Measurements from ENCODE around the gene ANKS4B.
A peak's percentile ranks its signal among the peaks of the same experiment; 100 is the strongest.
"Not testable (repeated sequence)": the region's sequence is repeated elsewhere in the genome, so short reads cannot be mapped to it uniquely, and the experiment has no call there.

Gene ANKS4B

DNA sequence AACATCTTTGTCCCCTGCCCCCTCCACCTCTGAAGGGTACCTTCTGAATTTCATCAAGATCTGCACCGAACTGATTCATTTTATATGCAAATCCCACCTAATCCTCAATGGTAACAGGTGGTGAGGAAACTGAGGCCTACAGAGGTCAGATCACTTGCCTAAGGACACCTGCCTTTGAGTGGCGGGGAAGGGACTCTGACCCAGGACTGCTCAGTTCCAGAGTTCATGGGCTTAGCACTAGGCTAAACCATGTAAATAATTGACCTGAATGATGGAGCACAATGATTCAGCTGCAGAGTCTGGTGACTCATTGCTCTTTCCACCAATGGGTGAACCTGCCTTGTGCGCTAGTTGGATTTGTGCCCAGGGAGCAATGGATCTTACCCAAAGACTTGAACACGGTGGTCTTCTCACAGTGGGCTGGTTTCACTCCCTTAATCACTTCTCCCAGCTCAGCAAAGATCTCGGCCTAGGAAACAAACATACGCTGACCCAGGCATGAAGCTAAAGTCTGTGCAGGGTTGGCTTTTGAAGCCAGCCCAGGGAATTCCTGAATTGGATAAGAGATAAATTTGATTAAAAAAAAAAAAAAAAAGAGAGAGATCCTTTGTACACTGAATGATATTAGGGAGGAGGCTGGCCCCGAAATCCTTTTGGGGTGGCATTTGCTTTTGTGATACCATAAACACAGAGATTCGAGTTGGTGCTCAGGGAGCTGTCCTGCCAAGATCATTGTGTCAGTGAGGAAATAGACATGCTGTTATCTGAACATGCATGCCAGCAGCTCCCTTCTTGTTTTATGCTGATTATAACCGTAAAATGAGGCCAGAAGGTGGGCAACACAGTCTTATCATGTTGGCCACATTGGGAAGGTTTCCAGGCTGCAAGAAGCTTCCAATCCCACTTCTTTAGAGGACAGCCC, 27.6 kb downstream of the ANKS4B start:
- no peak for DNase-seq (ENCODE audit: extremely low read depth in 1 of 2, low read depth in 1 of 2)

DNA sequence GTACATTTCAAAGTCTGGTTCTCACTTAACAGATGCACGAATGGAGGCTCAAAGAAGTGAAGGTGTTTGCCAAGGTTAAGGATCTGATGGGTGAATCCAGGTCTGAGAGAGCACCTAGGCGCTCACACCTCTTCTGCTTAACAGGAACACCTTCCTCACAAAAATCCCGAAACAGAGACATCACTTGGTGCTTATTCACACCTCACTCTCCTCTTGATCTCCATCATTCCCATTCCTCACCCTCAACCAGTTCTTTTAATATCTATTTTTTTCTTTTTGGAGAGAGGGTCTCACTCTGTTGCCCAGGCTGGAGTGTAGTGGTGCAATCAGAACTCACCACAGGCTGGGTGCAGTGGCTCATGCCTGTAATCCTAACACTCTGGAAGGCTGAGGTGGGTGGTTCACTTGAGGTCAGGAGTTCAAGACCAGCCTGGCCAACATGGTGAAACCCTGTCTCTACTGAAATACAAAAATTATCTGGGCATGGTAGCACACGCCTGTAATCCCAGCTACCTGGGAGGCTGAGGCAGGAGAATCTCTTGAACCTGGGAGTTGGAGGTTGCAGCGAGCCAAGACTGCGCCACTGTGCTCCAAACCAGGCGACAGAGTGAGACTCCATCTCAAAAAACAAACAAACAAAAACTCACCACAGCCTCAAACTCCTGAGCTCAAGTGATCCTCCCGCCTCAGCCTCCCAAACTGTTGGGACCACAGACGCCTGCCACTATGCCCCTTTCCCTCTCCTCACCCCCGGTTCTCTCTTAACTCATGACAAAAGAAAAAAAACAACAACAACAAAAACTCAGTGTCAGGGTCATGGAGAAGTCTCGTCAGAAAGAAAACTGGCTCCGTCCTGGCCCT, 29.5 kb downstream of the ANKS4B start:
- no peak for DNase-seq (ENCODE audit: extremely low read depth in 1 of 2, low read depth in 1 of 2)

DNA sequence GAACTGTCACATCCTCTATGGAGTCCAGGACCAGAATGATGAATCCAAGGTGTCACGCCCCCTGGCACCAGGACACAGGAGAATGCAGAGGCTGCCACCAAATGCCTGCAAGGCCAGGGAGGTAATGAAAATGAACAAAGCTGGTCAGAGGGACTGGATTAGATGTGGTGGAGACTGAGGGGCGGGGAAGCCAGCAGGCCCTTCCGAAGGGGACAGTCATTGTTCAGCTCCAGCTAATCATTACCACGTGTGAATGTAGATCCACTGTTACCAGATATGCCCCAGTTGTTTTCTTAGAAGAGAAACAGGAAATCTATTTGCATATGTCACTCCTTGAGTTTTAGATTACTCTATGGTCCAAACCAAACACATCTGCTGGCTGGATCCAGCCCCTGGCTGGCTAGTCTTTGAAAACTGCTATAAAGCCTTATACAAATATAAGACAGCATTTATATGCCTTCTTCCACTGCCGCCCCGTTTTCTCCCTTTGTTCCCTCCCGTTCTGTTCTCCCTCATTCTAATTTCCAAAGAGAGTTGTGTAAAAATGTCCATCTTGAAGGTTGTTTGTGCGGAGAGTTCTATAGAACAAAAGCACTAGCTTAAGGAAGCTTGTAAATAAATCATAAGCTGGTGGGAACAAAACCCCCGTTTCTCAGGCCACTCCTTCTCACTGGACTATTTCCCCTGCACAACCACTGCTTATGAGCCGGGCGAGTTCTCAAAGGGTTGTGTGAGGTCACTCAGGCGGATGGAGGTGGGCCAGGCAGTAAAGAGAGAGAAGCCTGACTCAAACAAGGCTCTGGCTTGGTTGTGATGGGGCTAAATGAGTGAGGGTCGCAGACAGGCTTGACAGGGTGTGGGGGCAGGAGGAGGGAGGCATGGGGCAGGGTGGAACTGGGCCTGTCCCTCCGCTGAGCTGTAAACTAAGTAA, 30.4 kb downstream of the ANKS4B start:
- no peak for DNase-seq (ENCODE audit: extremely low read depth in 1 of 2, low read depth in 1 of 2)

DNA sequence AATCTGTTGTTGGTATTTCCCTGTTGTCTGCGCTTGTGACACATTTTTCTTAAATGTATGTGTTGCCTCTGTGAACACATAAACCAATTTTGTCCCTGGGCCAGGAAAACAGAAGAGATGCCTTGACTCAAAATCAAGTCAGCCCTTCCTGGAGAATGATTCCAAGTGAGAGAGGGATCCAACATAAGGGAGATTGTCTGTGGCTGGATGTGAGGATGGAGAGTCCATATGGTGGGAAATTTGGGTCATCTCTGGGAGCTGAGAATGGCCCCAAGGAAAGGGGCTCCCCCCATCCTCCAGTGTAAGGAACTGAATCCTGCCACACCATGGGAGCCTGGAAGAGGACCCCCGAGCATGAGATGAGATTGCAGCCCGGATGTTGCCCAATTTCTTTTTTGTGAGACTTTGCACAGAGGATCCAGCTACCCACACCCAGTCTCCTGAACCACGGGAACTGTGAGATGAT, 31.1 kb downstream of the ANKS4B start:
- DNase-seq (ENCODE audit: extremely low read depth in 1 of 2, low read depth in 1 of 2) = no peak

DNA sequence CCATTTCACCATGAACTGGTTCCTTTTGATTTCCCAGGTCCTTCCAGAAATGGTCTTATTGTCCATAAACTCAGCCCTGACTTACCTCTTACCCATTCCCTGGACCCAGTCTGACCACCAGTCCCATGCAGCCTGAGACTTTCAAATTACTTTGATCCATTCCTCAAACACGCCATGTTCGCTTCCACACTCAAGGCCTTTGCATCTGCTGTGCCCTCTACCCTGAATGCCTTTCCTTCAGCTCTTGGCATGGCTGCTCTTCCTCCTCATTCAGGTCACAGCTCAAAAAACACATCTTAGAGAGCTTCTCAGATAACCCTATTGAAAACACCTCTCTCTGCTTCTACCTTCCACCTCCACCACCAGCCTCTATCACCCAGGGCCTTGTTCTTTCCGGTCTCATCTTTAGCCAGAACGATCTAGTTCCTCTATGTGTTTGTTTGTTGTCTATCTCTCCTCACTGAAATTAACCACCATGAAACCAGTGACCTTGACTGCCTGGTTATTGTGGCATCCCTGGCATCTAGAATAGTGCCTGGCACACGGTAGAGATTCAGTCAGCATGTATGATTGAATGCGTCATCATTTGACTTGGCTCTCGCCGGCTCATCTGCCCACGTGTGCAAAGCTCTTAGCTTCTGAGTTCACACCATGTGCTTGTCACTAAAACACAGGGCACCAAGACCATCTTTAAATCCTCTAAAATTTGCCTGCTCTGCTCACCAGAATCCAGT, 31.8 kb downstream of the ANKS4B start:
- no peak for DNase-seq (ENCODE audit: extremely low read depth in 1 of 2, low read depth in 1 of 2)

DNA sequence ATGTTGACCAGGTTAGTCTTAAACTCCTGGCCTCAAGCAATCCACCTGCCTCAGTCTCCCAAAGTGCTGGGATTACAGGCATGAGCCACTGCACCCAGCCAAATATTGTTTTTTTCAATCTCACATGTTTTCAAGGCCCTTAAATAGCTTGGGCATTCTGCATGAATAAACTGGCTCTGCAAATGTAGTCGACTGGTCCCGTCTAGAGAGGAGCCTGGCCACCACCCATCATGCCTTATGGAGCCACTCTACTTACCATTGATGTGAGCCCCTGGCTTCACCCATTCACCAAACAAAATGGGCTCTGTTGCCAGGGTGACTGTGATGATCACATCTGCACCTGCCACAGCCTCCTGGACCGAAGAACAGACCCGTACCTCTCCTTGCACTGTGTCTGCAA, 33.8 kb downstream of the ANKS4B start:
- DNase-seq (ENCODE audit: extremely low read depth in 1 of 2, low read depth in 1 of 2) = no peak

DNA sequence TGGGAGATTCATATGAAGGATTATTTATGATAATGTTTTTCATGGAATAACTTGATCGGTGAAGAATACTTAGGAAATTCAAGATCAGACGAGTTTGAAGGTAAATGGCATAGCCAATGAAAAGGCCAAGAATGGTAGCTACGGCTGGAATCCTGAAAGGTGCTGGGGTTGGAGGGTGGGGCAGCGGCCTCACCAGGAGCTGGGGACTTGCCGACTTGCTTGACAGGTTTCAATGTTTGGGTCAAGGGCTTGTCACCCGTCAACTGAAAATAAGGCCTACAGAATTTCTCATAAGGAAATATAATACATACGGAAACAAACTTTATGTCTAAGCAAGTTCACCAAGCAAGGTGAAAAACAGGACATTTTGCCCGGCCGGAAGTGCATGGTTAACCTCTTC, 34.7 kb downstream of the ANKS4B start:
- DNase-seq (ENCODE audit: extremely low read depth in 1 of 2, low read depth in 1 of 2) = no peak

DNA sequence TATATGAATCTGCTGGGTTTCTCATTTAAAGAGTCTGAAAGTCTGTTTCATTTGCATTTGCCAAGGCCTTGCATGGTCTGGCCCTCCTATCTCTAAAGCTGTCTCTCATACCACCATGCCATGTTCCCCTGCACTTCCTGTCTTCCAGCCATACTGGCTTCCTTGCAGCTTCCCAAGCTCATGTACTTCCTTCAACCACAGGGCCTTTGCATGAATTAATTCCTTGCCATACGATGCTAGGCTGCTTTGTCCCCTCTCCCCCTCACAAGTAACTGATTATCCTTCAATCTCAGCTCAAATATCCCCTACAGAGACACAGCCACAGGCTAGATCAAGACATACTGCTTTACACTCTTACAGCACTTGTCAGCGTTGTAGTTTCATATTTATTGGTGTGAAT, 38.8 kb downstream of the ANKS4B start:
- DNase-seq (ENCODE audit: extremely low read depth in 1 of 2, low read depth in 1 of 2) = no peak

DNA sequence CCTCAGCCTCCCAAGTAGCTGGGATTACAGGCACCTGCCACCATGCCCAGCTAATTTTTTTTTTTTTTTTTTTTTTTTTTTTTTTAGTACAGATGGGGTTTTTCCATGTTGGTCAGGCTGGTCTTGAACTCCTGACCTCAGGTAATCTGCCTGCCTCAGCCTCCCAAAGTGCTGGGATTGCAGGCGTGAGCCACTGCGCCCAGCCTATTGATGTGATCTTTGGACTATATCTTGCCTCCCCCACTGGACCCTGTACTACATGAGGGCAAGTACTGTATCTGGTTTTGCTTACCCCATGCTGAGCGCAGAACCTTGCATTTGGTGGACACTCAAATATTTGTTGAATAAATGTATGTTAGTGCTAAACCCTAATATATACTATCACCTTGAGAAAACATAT, 39.3 kb downstream of the ANKS4B start:
- not testable (repeated sequence) for DNase-seq (ENCODE audit: extremely low read depth in 1 of 2, low read depth in 1 of 2)

DNA sequence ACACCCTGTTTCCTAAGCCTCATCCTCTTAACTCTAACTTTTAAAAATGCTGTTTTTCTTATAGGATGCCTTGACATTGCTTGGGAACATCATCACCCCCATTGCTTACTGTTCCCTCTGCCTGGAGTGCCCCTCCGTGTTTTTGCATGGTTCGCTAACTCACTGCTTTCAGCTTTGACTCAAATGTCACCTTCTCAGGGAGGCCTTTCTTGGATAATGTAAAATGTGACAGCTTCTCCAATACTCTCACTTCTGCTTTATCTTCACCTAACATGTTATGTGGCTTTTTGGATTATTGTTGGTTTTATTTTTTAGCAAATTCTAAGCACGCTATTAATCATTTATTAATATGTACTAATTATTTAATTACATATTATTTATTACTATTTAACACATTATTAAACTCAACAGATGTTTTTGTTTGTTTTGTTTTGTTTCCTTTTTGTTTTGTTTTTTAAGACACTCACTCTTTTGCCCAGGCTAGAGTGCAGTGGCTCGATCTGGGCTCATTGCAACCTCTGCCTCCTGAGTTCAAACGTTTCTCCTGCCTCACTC, 40.8 kb downstream of the ANKS4B start:
- DNase-seq (ENCODE audit: extremely low read depth in 1 of 2, low read depth in 1 of 2) = no peak

DNA sequence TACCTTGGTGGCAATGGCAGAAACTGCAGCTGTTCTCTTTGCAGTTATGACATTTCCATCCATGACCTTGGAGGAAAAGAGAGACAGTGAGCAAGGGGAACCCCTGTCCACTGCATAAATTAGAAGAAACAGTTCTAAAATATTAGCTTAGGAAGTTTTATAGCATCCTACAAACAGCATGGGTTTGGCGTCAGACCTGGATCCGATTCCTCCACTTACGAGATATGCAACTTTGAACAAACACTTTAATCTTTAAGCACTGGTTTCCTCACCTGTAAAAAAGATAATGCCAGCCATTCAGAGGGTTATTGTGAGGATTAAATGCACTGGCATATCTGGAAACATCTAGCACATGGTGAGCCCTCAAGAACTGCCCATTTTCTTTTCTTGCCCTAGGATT, 42.0 kb downstream of the ANKS4B start:
- no peak for DNase-seq (ENCODE audit: extremely low read depth in 1 of 2, low read depth in 1 of 2)

DNA sequence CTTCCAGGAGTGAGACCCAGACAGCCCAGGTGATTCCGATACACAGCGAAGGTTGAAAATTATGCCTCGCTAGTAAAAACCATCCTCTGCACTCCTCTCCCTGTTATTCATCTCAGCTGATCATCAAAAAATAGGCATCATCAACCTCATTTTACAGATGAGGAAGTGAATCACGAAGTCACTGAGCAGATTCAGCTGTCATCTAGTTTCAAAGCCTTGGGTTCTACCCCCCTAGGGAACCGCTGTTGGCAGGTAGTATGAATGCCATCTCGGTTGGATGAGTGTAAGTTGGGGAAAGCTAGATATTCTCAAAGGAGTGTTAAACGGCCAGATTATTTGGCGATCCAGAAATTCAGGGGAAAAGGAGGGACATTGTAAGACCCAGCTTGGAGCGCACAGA, 42.6 kb downstream of the ANKS4B start:
- DNase-seq (ENCODE audit: extremely low read depth in 1 of 2, low read depth in 1 of 2) = no peak

DNA sequence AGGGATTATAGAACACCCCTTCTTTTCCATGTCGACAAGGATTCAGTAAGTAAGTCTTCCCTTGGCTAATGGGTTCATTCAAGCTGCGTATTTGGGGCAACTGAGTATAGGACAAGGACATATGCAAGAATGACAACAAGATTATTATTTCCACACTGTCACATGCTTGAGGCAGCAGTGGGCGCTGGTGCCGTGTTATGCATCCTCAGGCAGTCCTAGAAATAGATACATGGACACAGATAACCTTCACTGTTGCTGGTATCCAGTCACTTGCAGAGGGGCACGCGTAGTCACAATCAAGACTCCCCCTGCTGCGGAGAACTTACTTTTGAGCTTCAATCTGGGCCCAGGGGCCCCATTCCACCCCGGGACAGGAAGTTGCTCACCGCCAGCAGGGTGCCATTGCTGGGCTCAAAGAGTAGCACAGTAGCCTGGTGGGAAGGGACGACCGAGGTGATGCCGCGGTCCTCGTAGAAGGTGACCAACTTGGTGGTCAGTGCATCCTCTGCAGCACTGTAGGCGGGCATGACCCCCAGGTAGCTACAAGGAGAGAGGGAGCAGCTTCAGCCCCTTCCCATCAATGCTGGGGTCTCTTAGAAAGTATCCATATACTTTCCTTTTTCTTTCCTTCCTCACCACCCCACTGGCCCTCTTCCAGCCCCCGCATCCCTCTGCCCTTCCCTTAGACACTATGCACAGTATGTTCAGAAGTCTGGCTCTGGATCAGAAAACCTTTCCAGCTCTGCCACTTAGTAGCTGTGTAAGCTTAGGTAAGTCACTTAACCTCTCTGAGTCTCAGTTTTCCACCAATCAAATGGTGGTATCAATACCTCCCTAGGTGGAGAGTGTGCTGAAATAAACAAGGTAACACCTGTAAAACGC, 43.8 kb downstream of the ANKS4B start:
- no peak for DNase-seq (ENCODE audit: extremely low read depth in 1 of 2, low read depth in 1 of 2)

DNA sequence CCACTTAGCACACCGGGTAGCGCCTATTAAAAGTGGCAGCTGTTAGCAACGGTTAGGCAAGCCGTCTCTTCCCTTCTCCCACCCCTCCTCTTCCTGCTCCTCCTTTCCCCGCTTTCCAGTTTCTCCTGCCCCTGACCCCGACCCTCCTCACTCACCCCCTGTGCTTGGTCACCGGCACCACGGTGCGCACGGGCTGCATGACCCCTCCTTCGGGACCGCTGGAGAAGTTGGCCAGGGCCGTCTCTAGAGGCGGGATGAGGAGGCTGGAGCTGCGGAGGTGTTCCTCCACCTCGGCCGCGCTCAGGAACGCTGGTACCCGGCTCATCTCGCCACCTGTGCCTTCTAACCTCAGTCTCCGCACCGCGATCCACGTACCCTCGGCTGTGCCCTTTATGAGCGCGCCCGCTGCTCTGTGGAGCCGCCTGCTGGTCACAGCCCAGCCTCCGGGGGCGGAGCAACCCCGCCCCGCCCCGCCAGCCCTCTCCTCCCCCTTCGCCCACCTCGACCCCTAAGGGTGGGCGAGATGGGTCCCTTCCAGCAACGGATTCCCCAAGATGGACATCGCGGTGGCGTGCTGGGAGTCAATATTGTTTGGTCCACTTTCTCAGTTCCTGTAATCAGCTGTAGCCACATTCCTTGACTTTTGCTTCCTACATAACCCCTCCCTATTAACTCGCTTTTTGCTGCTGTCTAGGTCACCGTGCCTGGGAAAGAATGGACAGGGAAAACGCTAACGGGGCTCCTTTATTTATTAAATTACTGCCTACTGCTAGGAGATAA, 44.6 kb downstream of the ANKS4B start, which contains the start of gene CRYM:
Gene CRYM (minus strand): TSS at position 364 of the 780 bp plus-strand sequence. CDS start 39 bp downstream, at position 325.
- peak; percentile 15 to 18 for DNase-seq (ENCODE audit: extremely low read depth in 1 of 2, low read depth in 1 of 2)

DNA sequence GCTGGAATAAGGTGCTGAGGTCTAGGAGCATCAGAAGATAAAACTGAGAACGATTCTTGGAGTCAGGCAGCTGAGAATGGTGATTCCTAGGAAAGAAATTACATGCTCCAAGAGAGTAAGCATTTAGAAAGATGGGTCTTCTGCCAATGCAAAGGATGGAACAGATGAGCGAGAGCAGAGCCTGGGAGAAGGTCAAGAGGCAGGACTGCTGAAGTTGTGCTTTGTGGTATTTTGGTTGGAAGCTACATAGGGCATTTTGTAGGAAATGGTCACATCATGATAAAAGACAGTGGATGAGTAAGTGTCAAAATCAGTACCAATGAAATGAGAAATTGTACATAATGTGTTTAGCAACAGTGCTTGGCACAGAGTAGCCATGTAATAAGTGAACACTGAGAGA, 46.0 kb downstream of the ANKS4B start:
- no peak for DNase-seq (ENCODE audit: extremely low read depth in 1 of 2, low read depth in 1 of 2)

DNA sequence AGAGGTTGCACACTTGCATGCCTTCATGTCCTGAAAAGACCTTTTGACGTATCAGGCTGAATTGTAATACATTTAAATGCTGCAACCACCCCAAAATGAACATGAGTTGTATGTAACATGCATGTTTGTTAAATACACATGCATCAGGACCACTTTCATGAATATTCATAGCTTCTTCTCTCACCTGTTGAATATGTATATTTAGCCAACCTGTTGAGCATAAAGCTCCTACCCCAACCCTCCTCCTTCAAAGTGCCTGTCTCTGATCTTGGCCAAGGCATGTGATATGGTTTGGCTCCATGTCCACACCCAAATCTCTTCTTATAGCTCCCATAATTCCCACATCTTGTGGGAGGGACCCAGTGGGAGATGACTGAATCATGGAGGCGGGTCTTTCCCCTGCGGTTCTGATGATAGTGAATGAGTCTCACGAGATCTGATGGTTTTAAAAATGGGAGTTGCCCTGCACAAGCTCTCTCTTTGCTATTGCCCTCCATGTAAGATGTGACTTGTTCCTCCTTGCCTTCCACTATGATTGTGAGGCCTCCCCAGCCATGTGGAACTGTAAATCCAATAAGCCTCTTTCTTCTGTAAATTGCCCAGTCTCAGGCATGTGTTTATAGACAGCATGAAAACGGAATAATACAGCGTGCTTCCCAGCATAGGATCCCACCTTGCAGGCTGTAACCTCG, 48.3 kb downstream of the ANKS4B start:
- no peak for DNase-seq (ENCODE audit: extremely low read depth in 1 of 2, low read depth in 1 of 2)
